OCI-LY1 (cell line): Measurements from ENCODE around the gene PTPRE.

Experiments
- H2AFZ ChIP-seq: fragments of 200-600 bp; sonication (generic), shearing (Covaris generic); 2 replicates; pipeline ENCODE4 v1.6.0; 2014; ENCODE audit warnings: antibody characterized with exemption, mild to moderate bottlenecking, low read length
- H3F3A ChIP-seq: fragments of 200-600 bp; sonication (generic), shearing (Covaris generic); 2 replicates; pipeline ENCODE4 v1.6.0; 2014; ENCODE audit warnings: mild to moderate bottlenecking, antibody characterized with exemption, low read length, moderate library complexity; ENCODE audit not compliant: insufficient read depth
- H3K27ac ChIP-seq: fragments of 200-600 bp; sonication (generic); 2 replicates; pipeline ENCODE4 v1.5.1; 2014; ENCODE audit warnings: low read length, mixed run types, mild to moderate bottlenecking, low read depth; ENCODE audit not compliant: poor library complexity, severe bottlenecking
- H3K27me3 ChIP-seq: fragments of 200-600 bp; sonication (generic); 2 replicates; pipeline ENCODE4 v1.6.0; 2014; ENCODE audit warnings: antibody characterized with exemption, mild to moderate bottlenecking, low read length, moderate library complexity; ENCODE audit not compliant: insufficient read depth
- H3K36me3 ChIP-seq: fragments of 200-600 bp; sonication (generic); 2 replicates; pipeline ENCODE4 v1.6.1; 2014; ENCODE audit warnings: mild to moderate bottlenecking, antibody characterized with exemption, low read length, moderate library complexity, mixed read lengths; ENCODE audit not compliant: insufficient read depth
- H3K4me1 ChIP-seq: fragments of 200-600 bp; sonication (generic); 2 replicates; pipeline ENCODE4 v1.5.1; 2014; ENCODE audit warnings: mild to moderate bottlenecking, low read length, moderate library complexity; ENCODE audit not compliant: insufficient read depth, severe bottlenecking
- H3K4me2 ChIP-seq: fragments of 200-600 bp; sonication (generic), shearing (Covaris generic); 2 replicates; pipeline ENCODE4 v1.6.1; 2014; ENCODE audit warnings: low read length
- H3K4me3 ChIP-seq: fragments of 200-600 bp; sonication (generic); 2 replicates; pipeline ENCODE4 v1.5.1; 2014; ENCODE audit warnings: low read length, low read depth, mild to moderate bottlenecking, mixed read lengths; ENCODE audit not compliant: poor library complexity, severe bottlenecking
- H3K79me2 ChIP-seq: fragments of 200-600 bp; shearing (Covaris generic); 2 replicates; pipeline ENCODE4 v1.6.1; 2016; ENCODE audit warnings: mixed run types, low read length, mixed read lengths; ENCODE audit not compliant: insufficient read depth
- H3K9ac ChIP-seq: fragments of 200-600 bp; sonication (generic), shearing (Covaris generic); 2 replicates; pipeline ENCODE4 v1.6.1; 2014; ENCODE audit warnings: mild to moderate bottlenecking, low read length, mixed read lengths
- H3K9me2 ChIP-seq: fragments of 200-600 bp; sonication (generic), shearing (Covaris generic); 2 replicates; pipeline ENCODE4 v1.6.1; 2014; ENCODE audit warnings: low read depth, mild to moderate bottlenecking, low read length, mixed read lengths
- H3K9me3 ChIP-seq: fragments of 200-600 bp; shearing (Covaris generic); 2 replicates; pipeline ENCODE4 v1.6.1; 2014; ENCODE audit warnings: low read length, mixed read lengths
- H4K20me1 ChIP-seq: fragments of 200-600 bp; sonication (generic), shearing (Covaris generic); 2 replicates; pipeline ENCODE4 v1.6.0; 2016; ENCODE audit warnings: mild to moderate bottlenecking, low read length; ENCODE audit not compliant: insufficient read depth
- EZH2 ChIP-seq: fragments of 200-600 bp; sonication (generic), shearing (Covaris generic); IDR thresholded peaks from 2 replicates; pipeline ENCODE4 v1.8.0; 2017; ENCODE audit warnings: borderline replicate concordance, mixed run types, mild to moderate bottlenecking, antibody characterized with exemption, low read length, moderate library complexity, mixed read lengths
- TF ChIP-seq, protein P1 (sequence below): fragments of 200-600 bp; sonication (generic), shearing (Covaris generic); IDR thresholded peaks from 2 replicates; pipeline ENCODE4 v1.5.1; 2017; ENCODE audit warnings: mild to moderate bottlenecking, antibody characterized with exemption, low read length, moderate library complexity, mixed read lengths

PTPRE gene

DNA sequence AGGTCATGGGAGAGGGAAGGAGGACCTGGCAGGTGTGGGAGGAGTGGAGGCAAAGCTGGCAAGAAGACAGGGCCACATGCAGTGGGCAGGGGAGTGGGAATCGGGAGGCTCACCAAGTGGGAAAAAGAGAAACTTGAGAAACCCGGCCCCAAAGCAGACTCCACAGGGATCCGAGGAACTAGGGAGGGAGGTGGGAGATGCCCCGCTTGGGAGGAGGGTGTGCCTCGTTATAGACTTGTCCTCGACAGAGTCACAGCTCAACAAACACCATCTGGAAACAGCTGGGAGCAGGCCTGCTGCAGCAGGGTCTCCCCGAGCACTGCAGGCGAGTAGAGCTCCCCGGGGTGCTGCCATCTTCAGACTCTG, 164.5 kb downstream of the PTPRE start:
- Histone ChIP-seq H2AFZ (no peak overlapping the region), H3K4me1 (peaks cover 12% of the 10 kb centered on the region), H3K79me2 (no peaks in the 10 kb centered on the region), H3K4me3 (no peak overlapping the region), H3K9ac (no peak overlapping the region), H3K27ac (no peak overlapping the region), H3K36me3 (peaks cover 62% of the 10 kb centered on the region), H3K9me3 (no peaks in the 10 kb centered on the region), H3K9me2 (no peaks in the 10 kb centered on the region), H3K4me2 (no peak overlapping the region), H3F3A (no peaks in the 10 kb centered on the region), H3K27me3 (no peaks in the 10 kb centered on the region), H4K20me1 (no peaks in the 10 kb centered on the region)
- TF ChIP-seq, protein P1, sequence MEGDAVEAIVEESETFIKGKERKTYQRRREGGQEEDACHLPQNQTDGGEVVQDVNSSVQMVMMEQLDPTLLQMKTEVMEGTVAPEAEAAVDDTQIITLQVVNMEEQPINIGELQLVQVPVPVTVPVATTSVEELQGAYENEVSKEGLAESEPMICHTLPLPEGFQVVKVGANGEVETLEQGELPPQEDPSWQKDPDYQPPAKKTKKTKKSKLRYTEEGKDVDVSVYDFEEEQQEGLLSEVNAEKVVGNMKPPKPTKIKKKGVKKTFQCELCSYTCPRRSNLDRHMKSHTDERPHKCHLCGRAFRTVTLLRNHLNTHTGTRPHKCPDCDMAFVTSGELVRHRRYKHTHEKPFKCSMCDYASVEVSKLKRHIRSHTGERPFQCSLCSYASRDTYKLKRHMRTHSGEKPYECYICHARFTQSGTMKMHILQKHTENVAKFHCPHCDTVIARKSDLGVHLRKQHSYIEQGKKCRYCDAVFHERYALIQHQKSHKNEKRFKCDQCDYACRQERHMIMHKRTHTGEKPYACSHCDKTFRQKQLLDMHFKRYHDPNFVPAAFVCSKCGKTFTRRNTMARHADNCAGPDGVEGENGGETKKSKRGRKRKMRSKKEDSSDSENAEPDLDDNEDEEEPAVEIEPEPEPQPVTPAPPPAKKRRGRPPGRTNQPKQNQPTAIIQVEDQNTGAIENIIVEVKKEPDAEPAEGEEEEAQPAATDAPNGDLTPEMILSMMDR = no peak
- TF ChIP-seq EZH2 = no peak

- H3K9me3 ChIP-seq = no peaks in the 10 kb centered on the region
- H3K27me3 ChIP-seq = no peaks in the 10 kb centered on the region
- H3K27ac ChIP-seq = no peak overlapping the region
- H3K9me2 ChIP-seq = no peaks in the 10 kb centered on the region
- peaks cover 12% of the 10 kb centered on the region for H3K4me1 ChIP-seq
- no peaks in the 10 kb centered on the region for H3K79me2 ChIP-seq
- no peak for TF ChIP-seq EZH2
- TF ChIP-seq, protein P1 = no peak
- no peak overlapping the region for H3K4me3 ChIP-seq
- H4K20me1 ChIP-seq = no peaks in the 10 kb centered on the region
- H3K4me2 ChIP-seq = no peak overlapping the region
- H3K36me3 ChIP-seq = peaks cover 62% of the 10 kb centered on the region
- H3K9ac ChIP-seq = no peak overlapping the region
- no peak overlapping the region for H2AFZ ChIP-seq
- no peaks in the 10 kb centered on the region for H3F3A ChIP-seq
Observed at GRCh38 chr10:128072046-128072445, 165.1 kb downstream of the PTPRE start.

DNA sequence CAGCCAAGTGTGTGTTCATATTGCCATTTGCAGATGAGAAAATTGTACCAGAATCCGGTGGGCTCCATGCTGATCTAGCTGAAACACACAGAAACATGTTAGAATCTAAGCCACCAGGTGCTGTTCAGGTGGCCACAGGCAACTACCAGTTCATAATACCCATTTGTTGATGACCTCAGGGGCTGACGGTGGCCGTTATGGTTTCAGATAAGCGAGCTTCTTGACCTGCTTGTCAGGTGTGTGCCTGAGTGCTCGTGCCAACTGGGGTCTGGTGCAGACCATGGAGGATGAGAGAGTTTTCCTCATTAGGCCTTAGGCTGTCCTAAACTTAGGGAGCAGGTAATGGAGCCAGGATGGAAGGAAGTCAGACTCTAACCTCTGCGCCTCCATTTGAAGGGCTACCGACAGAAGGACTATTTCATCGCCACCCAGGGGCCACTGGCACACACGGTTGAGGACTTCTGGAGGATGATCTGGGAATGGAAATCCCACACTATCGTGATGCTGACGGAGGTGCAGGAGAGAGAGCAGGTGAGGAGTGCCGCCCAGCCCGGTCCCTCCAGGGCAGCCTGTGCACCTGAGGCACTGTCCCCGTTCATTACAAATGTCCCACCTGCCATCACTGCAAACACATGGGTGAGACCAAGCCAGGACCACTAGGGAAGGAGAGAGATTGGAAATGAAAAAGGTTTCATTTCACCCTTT, 166.2 kb downstream of the PTPRE start:
- H3K9ac ChIP-seq = no peak overlapping the region
- TF ChIP-seq EZH2 = no peak
- TF ChIP-seq, protein P1 = no peak
- no peak overlapping the region for H3K4me2 ChIP-seq
- H3K4me3 ChIP-seq = no peak overlapping the region
- H3K36me3 ChIP-seq = peaks cover 62% of the 10 kb centered on the region
- H3K4me1 ChIP-seq = peaks cover 12% of the 10 kb centered on the region
- no peaks in the 10 kb centered on the region for H3K79me2 ChIP-seq
- no peaks in the 10 kb centered on the region for H3K9me3 ChIP-seq
- no peaks in the 10 kb centered on the region for H3F3A ChIP-seq
- H3K27me3 ChIP-seq = no peaks in the 10 kb centered on the region
- no peaks in the 10 kb centered on the region for H4K20me1 ChIP-seq
- no peaks in the 10 kb centered on the region for H3K9me2 ChIP-seq
- H3K27ac ChIP-seq = no peak overlapping the region
- H2AFZ ChIP-seq = no peak overlapping the region
